Neural cell (in vitro differentiated cells): ENCODE data around the gene NFYC. TPM values are rescaled to one million over a fixed set of nuclear protein-coding genes. Genes with fewer than 3 reads are reported as not detected.
A peak's percentile ranks its signal among the peaks of the same experiment; 100 is the strongest.

Source experiments
- H2AFZ ChIP-seq: fragments of 200-600, 300-800 bp; sonication (generic), shearing (Covaris generic); 2 replicates; pipeline ENCODE4 v1.6.0; 2014; ENCODE audit warnings: low read depth, mild to moderate bottlenecking, antibody characterized with exemption, low read length, moderate library complexity
- H3F3A ChIP-seq: fragments of 200-600 bp; shearing (Covaris generic); 2 replicates; pipeline ENCODE4 v1.6.1; 2016; ENCODE audit warnings: mild to moderate bottlenecking, moderate library complexity, mixed read lengths, antibody characterized with exemption, low read length; ENCODE audit not compliant: insufficient read depth, poor library complexity, severe bottlenecking
- H3K27ac ChIP-seq: fragments of 200-600, 300-800 bp; sonication (generic), shearing (Covaris generic); 2 replicates; pipeline ENCODE4 v1.5.1; 2014; ENCODE audit warnings: mild to moderate bottlenecking, low read length, moderate library complexity
- H3K27me3 ChIP-seq: fragments of 300-800, 200-600 bp; sonication (generic), shearing (Covaris generic); 2 replicates; pipeline ENCODE4 v1.6.0; 2014; ENCODE audit warnings: mild to moderate bottlenecking, low read depth, low read length, moderate library complexity; ENCODE audit not compliant: insufficient read depth
- H3K36me3 ChIP-seq: fragments of 300-800, 200-600 bp; sonication (generic), shearing (Covaris generic); 2 replicates; pipeline ENCODE4 v1.5.1; 2014; ENCODE audit warnings: mild to moderate bottlenecking, antibody characterized with exemption, low read length, moderate library complexity; ENCODE audit not compliant: insufficient read depth
- H3K4me2 ChIP-seq: fragments of 300-800, 200-600 bp; sonication (generic), shearing (Covaris generic); 2 replicates; pipeline ENCODE4 v1.6.0; 2014; ENCODE audit warnings: mild to moderate bottlenecking, low read length
- H3K4me3 ChIP-seq: fragments of 300-800, 200-600 bp; sonication (generic), shearing (Covaris generic); 2 replicates; pipeline ENCODE4 v1.5.1; 2014; ENCODE audit warnings: mild to moderate bottlenecking, low read length, moderate library complexity
- H3K79me2 ChIP-seq: fragments of 200-600 bp; shearing (Covaris generic); replicated peaks from 2 replicates; pipeline ENCODE4 v1.6.0; 2014; ENCODE audit warnings: mild to moderate bottlenecking, low read length, moderate library complexity; ENCODE audit not compliant: insufficient read depth
- H3K9ac ChIP-seq: fragments of 300-800, 200-600 bp; sonication (generic), shearing (Covaris generic); 2 replicates; pipeline ENCODE4 v1.6.1; 2016; ENCODE audit warnings: mild to moderate bottlenecking, low read length, mixed read lengths
- H3K9me2 ChIP-seq: fragments of 200-600 bp; shearing (Covaris generic); 2 replicates; pipeline ENCODE4 v1.6.1; 2016; ENCODE audit warnings: mild to moderate bottlenecking, low read length, mixed read lengths; ENCODE audit not compliant: insufficient read depth
- H3K9me3 ChIP-seq: fragments of 200-600, 300-800 bp; sonication (generic), shearing (Covaris generic); 2 replicates; pipeline ENCODE4 v1.6.1; 2016; ENCODE audit warnings: mild to moderate bottlenecking, mixed run types, low read length, moderate library complexity, mixed read lengths
- H4K20me1 ChIP-seq: fragments of 200-600 bp; shearing (Covaris generic); 2 replicates; pipeline ENCODE4 v1.6.1; 2016; ENCODE audit warnings: mild to moderate bottlenecking, mixed run types; ENCODE audit not compliant: insufficient read depth
- EP300 ChIP-seq: fragments of 450-650 bp; conservative IDR thresholded peaks from 2 replicates; pipeline ENCODE4 v1.6.1; 2014; ENCODE audit warnings: antibody characterized with exemption, mild to moderate bottlenecking, moderate library complexity; ENCODE audit not compliant: poor library complexity, severe bottlenecking
- EZH2 ChIP-seq: fragments of 200-600, 300-800 bp; shearing (Covaris generic), sonication (generic); IDR thresholded peaks from 2 replicates; pipeline ENCODE4 v1.6.1; 2014; ENCODE audit warnings: antibody characterized with exemption, low read length, borderline replicate concordance, mild to moderate bottlenecking; ENCODE audit not compliant: insufficient read depth, poor library complexity, severe bottlenecking
- MXI1 ChIP-seq: fragments of 450-650 bp; conservative IDR thresholded peaks from 2 replicates; pipeline ENCODE4 v1.6.1; 2014; ENCODE audit warnings: antibody characterized with exemption, mild to moderate bottlenecking; ENCODE audit not compliant: poor library complexity, severe bottlenecking
- POLR2AphosphoS5 ChIP-seq: IDR thresholded peaks from 2 replicates; pipeline ENCODE4 v1.6.1; 2012
- RAD21 ChIP-seq: fragments of 450-650 bp; conservative IDR thresholded peaks from 2 replicates; pipeline ENCODE4 v1.6.1; 2014; ENCODE audit warnings: antibody characterized with exemption, mild to moderate bottlenecking, moderate library complexity
- REST ChIP-seq: IDR thresholded peaks from 2 replicates; pipeline ENCODE4 v1.6.1; 2012; ENCODE audit warnings: borderline replicate concordance
- SMC3 ChIP-seq: fragments of 450-650 bp; conservative IDR thresholded peaks from 2 replicates; pipeline ENCODE4 v1.6.1; 2014; ENCODE audit warnings: antibody characterized with exemption, mild to moderate bottlenecking, moderate library complexity; ENCODE audit not compliant: poor library complexity
- TAF1 ChIP-seq: IDR thresholded peaks from 2 replicates; pipeline ENCODE4 v1.6.1; 2012; ENCODE audit warnings: low read depth
- polyA minus RNA-seq: library from RNA; depleted of rRNA, polyadenylated mRNA; stranded (reverse); fragments of >200 nt; gene quantifications from 2 replicates; pipeline ENCODE4 v1.2.3, GENCODE V29; 2014
- polyA plus RNA-seq: library from polyadenylated mRNA; depleted of rRNA; stranded (reverse); fragments of >200 nt; gene quantifications from 2 replicates; pipeline ENCODE4 v1.2.3, GENCODE V29; 2014
- TF ChIP-seq, protein P1 (sequence below): fragments of 450-650 bp; IDR thresholded peaks from 2 replicates; pipeline ENCODE4 v1.5.1; 2014; ENCODE audit warnings: antibody characterized with exemption, mild to moderate bottlenecking, moderate library complexity; ENCODE audit not compliant: poor library complexity, severe bottlenecking

Gene NFYC
- polyA plus RNA-seq (66.0 and 78.8 TPM in 2 replicates), polyA minus RNA-seq (67.4 and 71.7 TPM in 2 replicates)

DNA sequence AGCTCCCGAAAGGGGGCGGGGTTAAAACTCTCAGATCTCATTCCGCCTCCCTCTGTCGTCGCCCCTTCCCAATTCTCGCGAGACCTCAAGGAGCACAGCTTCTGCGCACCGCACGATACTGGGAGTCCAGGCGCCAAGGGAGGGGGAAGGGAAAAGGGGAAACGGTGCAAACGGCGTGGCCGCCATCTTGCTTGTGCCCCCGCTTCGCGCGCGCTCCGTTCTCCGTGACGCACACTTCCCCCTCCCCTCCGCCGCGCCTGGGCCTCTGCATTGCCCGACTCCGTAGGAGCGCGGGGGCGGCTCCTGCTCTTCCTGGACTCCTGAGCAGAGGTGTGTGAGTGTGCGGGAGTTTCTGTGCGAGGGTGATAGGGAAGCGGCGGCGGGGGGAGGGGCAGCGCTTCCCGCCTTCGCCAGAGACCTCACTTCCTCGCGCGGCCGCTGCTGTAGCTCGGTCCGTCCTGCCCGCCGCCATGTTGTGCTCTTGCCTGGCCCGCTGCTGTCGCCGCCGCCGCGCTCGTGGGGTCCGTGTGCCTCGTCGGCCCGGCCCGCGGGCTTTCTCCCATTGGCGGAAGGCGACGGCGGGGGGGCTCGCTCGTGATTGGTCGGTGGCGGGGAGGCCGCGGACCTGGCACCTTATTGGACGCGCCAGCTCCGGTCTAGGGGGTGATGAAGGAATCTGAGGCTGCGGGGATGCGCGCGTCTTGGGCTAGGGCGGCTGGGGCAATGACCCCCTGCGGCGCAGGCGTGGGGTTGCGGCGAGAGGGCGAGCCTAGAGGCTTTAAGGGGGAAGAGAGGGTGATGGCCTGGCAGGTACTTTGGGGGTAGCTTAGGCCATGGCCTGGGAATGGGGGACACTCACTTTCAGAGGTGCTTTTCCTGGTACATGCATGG lies at the start of gene NFYC:
NFYC (plus strand) TSS at position 167 of the 891 bp plus-strand sequence. CDS start 47,140 bp downstream, outside the sequence.
- Histone ChIP-seq H3K9me3 (no peaks in the 10 kb centered on the region), H3K9ac (peak within 1 kb of the TSS; percentile 100), H4K20me1 (no peaks in the 10 kb centered on the region), H3K27ac (peak within 1 kb of the TSS; percentile 100), H2AFZ (peak within 1 kb of the TSS; percentile 98), H3K4me3 (peak within 1 kb of the TSS; percentile 90), H3K79me2 (peaks cover 48% of the 10 kb centered on the region), H3K4me2 (peak within 1 kb of the TSS; percentile 82), H3K36me3 (no peaks in the 10 kb centered on the region), H3K27me3 (no peaks in the 10 kb centered on the region), H3K9me2 (no peaks in the 10 kb centered on the region), H3F3A (peaks cover 3% of the 10 kb centered on the region)
- TF ChIP-seq MXI1 = peak; percentile 77
- peak; percentile 35 for TF ChIP-seq SMC3
- no peak for TF ChIP-seq EZH2
- TF ChIP-seq RAD21 = peak; percentile 8
- peak; percentile 96 for TF ChIP-seq REST
- TF ChIP-seq EP300 = peak; percentile 87
- peak; percentile 98 for TF ChIP-seq TAF1
- TF ChIP-seq POLR2AphosphoS5 = peak; percentile 97
- TF ChIP-seq, protein P1, sequence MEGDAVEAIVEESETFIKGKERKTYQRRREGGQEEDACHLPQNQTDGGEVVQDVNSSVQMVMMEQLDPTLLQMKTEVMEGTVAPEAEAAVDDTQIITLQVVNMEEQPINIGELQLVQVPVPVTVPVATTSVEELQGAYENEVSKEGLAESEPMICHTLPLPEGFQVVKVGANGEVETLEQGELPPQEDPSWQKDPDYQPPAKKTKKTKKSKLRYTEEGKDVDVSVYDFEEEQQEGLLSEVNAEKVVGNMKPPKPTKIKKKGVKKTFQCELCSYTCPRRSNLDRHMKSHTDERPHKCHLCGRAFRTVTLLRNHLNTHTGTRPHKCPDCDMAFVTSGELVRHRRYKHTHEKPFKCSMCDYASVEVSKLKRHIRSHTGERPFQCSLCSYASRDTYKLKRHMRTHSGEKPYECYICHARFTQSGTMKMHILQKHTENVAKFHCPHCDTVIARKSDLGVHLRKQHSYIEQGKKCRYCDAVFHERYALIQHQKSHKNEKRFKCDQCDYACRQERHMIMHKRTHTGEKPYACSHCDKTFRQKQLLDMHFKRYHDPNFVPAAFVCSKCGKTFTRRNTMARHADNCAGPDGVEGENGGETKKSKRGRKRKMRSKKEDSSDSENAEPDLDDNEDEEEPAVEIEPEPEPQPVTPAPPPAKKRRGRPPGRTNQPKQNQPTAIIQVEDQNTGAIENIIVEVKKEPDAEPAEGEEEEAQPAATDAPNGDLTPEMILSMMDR = peak; percentile 53

- Histone ChIP-seq H3F3A (no peaks in the 10 kb centered on the region), H4K20me1 (no peaks in the 10 kb centered on the region), H3K4me3 (no peak overlapping the region), H3K79me2 (no peaks in the 10 kb centered on the region), H2AFZ (no peak overlapping the region), H3K27ac (no peak overlapping the region), H3K27me3 (no peaks in the 10 kb centered on the region), H3K9ac (no peak overlapping the region), H3K9me3 (no peaks in the 10 kb centered on the region), H3K4me2 (no peak overlapping the region), H3K36me3 (no peaks in the 10 kb centered on the region), H3K9me2 (no peaks in the 10 kb centered on the region)
- TF ChIP-seq RAD21 = no peak
Measured at GRCh38 chr1:40645118-40645680, 46.3 kb upstream of the NFYC start.
